ENCODE measurements around the gene PNLIPRP2.

DNA sequence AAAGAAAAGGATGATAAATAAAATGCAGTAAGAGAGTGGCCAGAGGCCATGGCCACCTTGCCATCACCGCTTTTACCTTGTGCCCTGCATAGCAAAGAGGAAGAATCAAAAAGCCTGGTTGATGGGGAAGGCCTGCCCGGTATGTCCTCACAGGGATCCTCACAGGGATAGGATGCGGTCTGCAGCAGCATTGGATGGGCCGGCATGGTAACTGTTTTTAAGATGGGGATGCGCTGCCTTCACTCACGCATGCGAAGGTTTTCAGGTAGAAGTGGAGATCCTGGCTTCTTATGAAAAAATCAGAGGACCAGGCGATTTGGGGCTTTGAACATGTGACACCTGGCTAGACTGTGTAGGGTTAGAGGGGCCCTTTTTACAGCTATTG, 12.5 kb downstream of the PNLIPRP2 start:
- TF ChIP-seq, protein P1, sequence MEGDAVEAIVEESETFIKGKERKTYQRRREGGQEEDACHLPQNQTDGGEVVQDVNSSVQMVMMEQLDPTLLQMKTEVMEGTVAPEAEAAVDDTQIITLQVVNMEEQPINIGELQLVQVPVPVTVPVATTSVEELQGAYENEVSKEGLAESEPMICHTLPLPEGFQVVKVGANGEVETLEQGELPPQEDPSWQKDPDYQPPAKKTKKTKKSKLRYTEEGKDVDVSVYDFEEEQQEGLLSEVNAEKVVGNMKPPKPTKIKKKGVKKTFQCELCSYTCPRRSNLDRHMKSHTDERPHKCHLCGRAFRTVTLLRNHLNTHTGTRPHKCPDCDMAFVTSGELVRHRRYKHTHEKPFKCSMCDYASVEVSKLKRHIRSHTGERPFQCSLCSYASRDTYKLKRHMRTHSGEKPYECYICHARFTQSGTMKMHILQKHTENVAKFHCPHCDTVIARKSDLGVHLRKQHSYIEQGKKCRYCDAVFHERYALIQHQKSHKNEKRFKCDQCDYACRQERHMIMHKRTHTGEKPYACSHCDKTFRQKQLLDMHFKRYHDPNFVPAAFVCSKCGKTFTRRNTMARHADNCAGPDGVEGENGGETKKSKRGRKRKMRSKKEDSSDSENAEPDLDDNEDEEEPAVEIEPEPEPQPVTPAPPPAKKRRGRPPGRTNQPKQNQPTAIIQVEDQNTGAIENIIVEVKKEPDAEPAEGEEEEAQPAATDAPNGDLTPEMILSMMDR (IDR thresholded peaks at IDR 0.05; ENCODE audit: insufficient read depth, low read length), result no peak
- no peak for TF ChIP-seq POLR2AphosphoS5 (IDR thresholded peaks at IDR 0.05; ENCODE audit: low read depth)
- TF ChIP-seq, protein P2, sequence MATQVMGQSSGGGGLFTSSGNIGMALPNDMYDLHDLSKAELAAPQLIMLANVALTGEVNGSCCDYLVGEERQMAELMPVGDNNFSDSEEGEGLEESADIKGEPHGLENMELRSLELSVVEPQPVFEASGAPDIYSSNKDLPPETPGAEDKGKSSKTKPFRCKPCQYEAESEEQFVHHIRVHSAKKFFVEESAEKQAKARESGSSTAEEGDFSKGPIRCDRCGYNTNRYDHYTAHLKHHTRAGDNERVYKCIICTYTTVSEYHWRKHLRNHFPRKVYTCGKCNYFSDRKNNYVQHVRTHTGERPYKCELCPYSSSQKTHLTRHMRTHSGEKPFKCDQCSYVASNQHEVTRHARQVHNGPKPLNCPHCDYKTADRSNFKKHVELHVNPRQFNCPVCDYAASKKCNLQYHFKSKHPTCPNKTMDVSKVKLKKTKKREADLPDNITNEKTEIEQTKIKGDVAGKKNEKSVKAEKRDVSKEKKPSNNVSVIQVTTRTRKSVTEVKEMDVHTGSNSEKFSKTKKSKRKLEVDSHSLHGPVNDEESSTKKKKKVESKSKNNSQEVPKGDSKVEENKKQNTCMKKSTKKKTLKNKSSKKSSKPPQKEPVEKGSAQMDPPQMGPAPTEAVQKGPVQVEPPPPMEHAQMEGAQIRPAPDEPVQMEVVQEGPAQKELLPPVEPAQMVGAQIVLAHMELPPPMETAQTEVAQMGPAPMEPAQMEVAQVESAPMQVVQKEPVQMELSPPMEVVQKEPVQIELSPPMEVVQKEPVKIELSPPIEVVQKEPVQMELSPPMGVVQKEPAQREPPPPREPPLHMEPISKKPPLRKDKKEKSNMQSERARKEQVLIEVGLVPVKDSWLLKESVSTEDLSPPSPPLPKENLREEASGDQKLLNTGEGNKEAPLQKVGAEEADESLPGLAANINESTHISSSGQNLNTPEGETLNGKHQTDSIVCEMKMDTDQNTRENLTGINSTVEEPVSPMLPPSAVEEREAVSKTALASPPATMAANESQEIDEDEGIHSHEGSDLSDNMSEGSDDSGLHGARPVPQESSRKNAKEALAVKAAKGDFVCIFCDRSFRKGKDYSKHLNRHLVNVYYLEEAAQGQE (IDR thresholded peaks at IDR 0.05; ENCODE audit: insufficient replicate concordance, low read depth), result no peak
- TF ChIP-seq GABPA (IDR thresholded peaks at IDR 0.05; ENCODE audit: low read depth), result no peak

All from HL-60 (cell line).